Peyer's patch (tissue), 4 donors: ENCODE measurements around the gene COBL. TPM values are rescaled to one million over a fixed set of nuclear protein-coding genes. Genes with fewer than 3 reads are reported as not detected.

Experiments used
- DNase-seq, 3 donors: peaks; one replicate each; pipeline ENCODE4 v3.0.0-alpha.2; 2017 to 2019
- H3K27ac ChIP-seq, 4 donors: fragments of 200-600 bp; sonication (generic); one replicate each; pipeline ENCODE4 v1.5.1; 2016 to 2019
- H3K27me3 ChIP-seq, 2 donors: fragments of 200-600 bp; sonication (generic); one replicate each; pipeline ENCODE4 v1.5.1; 2019
- H3K36me3 ChIP-seq, 3 donors: fragments of 200-600 bp; sonication (generic); one replicate each; pipeline ENCODE4 v1.5.1; 2016 to 2019
- H3K4me1 ChIP-seq, 4 donors: fragments of 200-600 bp; sonication (generic); one replicate each; pipeline ENCODE4 v1.5.1; 2016 to 2019
- H3K4me3 ChIP-seq, 4 donors: fragments of 200-600 bp; sonication (generic); 1 replicate in 3 of 4; 2 replicates in 1 of 4; pipeline ENCODE4 v1.5.1; 2016 to 2019; ENCODE audit warnings: mild to moderate bottlenecking in 1 of 4
- H3K9me3 ChIP-seq, 4 donors: fragments of 200-600 bp; sonication (generic); one replicate each; pipeline ENCODE4 v1.5.1; 2016 to 2019; ENCODE audit warnings: mild to moderate bottlenecking in 1 of 4
- POLR2A ChIP-seq, 2 donors: fragments of 450-650 bp; IDR thresholded peaks; one replicate each; pipeline ENCODE4 v1.5.1; 2017; ENCODE audit warnings: antibody characterized with exemption in 2 of 2, mild to moderate bottlenecking in 2 of 2, moderate library complexity in 2 of 2
- total RNA-seq, 4 donors: library from RNA; depleted of rRNA; stranded (reverse); fragments of >200 nt; gene quantifications; one replicate each; pipeline ENCODE4 v1.1.0, GENCODE V29; 2016
- TF ChIP-seq, protein P1 (sequence below), 6 experiments: fragments of 450-650 bp in 4 of 6; fragments of 200-600 bp in 2 of 6; sonication (generic) in 1 of 6; IDR thresholded peaks; one replicate each; pipeline ENCODE4 v1.5.1; 2017 to 2019; ENCODE audit warnings: antibody characterized with exemption in 6 of 6, mild to moderate bottlenecking in 3 of 6, moderate library complexity in 1 of 6

Gene COBL
- total RNA-seq, 4 donors from 2014 or later: 25.6 to 129 (median 116) TPM

DNA sequence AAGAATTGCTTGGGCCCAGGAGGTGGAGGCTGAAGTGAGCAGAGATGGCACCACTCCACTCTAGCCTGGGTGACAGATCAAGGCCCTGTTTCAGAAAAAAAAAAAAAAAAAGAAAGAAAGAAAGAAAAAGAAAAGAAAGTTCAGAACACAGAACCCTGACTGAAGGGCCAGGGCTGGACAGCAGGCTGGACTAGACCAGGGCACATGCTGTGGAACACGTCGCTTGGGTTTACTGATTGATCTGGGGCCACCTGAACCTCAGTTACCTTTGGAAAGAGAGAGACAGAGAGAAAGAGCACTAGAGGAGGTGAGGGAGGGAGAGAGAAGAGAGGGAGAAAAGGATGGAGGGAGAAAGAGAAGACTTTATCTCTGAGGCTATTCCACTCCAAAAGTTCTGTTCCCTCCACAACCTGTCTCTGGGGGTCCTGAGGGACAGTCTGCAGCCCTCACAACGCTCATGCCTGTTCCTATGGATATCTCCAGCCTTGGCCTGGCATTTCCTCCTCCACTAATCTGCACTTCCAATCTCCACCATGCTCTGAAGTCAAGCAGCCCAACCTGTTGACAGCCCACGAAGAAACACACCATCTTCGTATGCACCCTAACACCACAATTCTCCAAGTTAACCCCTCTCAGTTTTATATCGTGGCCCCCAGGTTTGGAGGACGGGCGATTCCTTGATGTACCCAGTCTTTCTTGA is 81.8 kb downstream of the COBL start:
- no peak overlapping the region for H3K27ac ChIP-seq
- H3K27me3 ChIP-seq: no peaks in the 10 kb centered on the region
- no peaks in the 10 kb centered on the region for H3K9me3 ChIP-seq
- TF ChIP-seq POLR2A (IDR thresholded peaks at IDR 0.05): no peak
- TF ChIP-seq, protein P1, sequence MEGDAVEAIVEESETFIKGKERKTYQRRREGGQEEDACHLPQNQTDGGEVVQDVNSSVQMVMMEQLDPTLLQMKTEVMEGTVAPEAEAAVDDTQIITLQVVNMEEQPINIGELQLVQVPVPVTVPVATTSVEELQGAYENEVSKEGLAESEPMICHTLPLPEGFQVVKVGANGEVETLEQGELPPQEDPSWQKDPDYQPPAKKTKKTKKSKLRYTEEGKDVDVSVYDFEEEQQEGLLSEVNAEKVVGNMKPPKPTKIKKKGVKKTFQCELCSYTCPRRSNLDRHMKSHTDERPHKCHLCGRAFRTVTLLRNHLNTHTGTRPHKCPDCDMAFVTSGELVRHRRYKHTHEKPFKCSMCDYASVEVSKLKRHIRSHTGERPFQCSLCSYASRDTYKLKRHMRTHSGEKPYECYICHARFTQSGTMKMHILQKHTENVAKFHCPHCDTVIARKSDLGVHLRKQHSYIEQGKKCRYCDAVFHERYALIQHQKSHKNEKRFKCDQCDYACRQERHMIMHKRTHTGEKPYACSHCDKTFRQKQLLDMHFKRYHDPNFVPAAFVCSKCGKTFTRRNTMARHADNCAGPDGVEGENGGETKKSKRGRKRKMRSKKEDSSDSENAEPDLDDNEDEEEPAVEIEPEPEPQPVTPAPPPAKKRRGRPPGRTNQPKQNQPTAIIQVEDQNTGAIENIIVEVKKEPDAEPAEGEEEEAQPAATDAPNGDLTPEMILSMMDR (IDR thresholded peaks at IDR 0.05): no peak
- H3K36me3 ChIP-seq: no peaks in the 10 kb centered on the region
- H3K4me1 ChIP-seq: no peaks in the 10 kb centered on the region
- H3K4me3 ChIP-seq: no peak overlapping the region
- no peak for DNase-seq

DNA sequence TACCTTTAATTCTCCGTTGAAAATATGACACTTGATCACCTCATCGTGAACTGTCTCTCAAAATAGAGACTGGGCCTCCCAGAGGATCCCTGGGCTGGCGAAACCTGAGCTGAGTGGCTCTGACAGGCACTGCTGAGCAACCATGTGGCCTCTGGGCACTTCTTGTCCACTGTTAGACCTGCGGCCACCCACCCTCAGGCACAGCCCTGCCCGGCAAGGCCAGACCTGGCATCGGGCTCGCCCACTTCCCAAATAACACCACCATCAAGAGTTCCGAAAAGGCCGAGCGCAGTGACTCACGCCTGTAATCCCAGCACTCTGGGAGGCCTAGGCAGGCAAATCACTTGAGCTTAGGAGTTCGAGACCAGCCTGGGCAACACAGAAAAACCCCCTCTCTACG is 82.5 kb downstream of the COBL start:
- no peaks in the 10 kb centered on the region for H3K27me3 ChIP-seq
- no peaks in the 10 kb centered on the region for H3K9me3 ChIP-seq
- H3K27ac ChIP-seq: no peak overlapping the region
- H3K36me3 ChIP-seq: no peaks in the 10 kb centered on the region
- H3K4me1 ChIP-seq: no peaks in the 10 kb centered on the region
- DNase-seq: no peak
- TF ChIP-seq POLR2A (IDR thresholded peaks at IDR 0.05): no peak
- TF ChIP-seq, protein P1 (IDR thresholded peaks at IDR 0.05): no peak
- no peak overlapping the region for H3K4me3 ChIP-seq

- no peaks in the 10 kb centered on the region for H3K27me3 ChIP-seq
- H3K36me3 ChIP-seq: no peaks in the 10 kb centered on the region
- no peak overlapping the region for H3K27ac ChIP-seq
- TF ChIP-seq POLR2A (IDR thresholded peaks at IDR 0.05): no peak
- TF ChIP-seq, protein P1 (IDR thresholded peaks at IDR 0.05): no peak
- H3K4me1 ChIP-seq: no peaks in the 10 kb centered on the region
- no peak for DNase-seq
- H3K4me3 ChIP-seq: no peak overlapping the region
- H3K9me3 ChIP-seq: no peaks in the 10 kb centered on the region
These were observed 83.2 kb downstream of the COBL start for GRCh38 chr7:51233374-51233773.

- H3K36me3 ChIP-seq: no peaks in the 10 kb centered on the region
- no peaks in the 10 kb centered on the region for H3K27me3 ChIP-seq
- TF ChIP-seq, protein P1 (IDR thresholded peaks at IDR 0.05): no peak
- TF ChIP-seq POLR2A (IDR thresholded peaks at IDR 0.05): no peak
- H3K27ac ChIP-seq: no peak overlapping the region
- peaks cover 0 to 4% (median 0%) of the 10 kb centered on the region in 4 donors for H3K4me1 ChIP-seq
- no peak for DNase-seq
- H3K4me3 ChIP-seq: no peak overlapping the region
- H3K9me3 ChIP-seq: no peaks in the 10 kb centered on the region
These were observed 85.9 kb downstream of the COBL start for GRCh38 chr7:51230723-51231122.

GRCh38 chr7:51230324-51230625 is 86.3 kb downstream of the COBL start:
- H3K4me3 ChIP-seq: no peak overlapping the region
- no peaks in the 10 kb centered on the region for H3K36me3 ChIP-seq
- H3K27me3 ChIP-seq: no peaks in the 10 kb centered on the region
- H3K4me1 ChIP-seq: peaks cover 0 to 8% (median 0%) of the 10 kb centered on the region in 4 donors
- no peak overlapping the region for H3K27ac ChIP-seq
- TF ChIP-seq, protein P1 (IDR thresholded peaks at IDR 0.05): no peak
- no peak for TF ChIP-seq POLR2A (IDR thresholded peaks at IDR 0.05)
- no peak for DNase-seq
- no peaks in the 10 kb centered on the region for H3K9me3 ChIP-seq
